Renal cortical epithelial cell (primary cell): ENCODE measurements around the gene PROX2. TPM values are rescaled to one million over a fixed set of nuclear protein-coding genes. Genes with fewer than 3 reads are reported as not detected.

Source experiments
- DNase-seq: peaks from one replicate; pipeline ENCODE4 v3.0.0-alpha.2; 2011; ENCODE audit warnings: low read depth
- total RNA-seq: library from RNA; depleted of rRNA; stranded (reverse); fragments of >200 nt; gene quantifications from 2 replicates; pipeline ENCODE4 v1.2.3, GENCODE V29; 2014

PROX2 gene
- total RNA-seq, 1 donor from 2014 or later, result not detected

GRCh38 chr14:74909501-74909900 lies 33.6 kb upstream of the PROX2 start:
- no peak for DNase-seq

GRCh38 chr14:74908861-74909341 lies 33.0 kb upstream of the PROX2 start:
- DNase-seq, result no peak

GRCh38 chr14:74907744-74908143 lies 31.8 kb upstream of the PROX2 start:
- DNase-seq, result no peak

GRCh38 chr14:74906925-74907521 lies 31.1 kb upstream of the PROX2 start:
- no peak for DNase-seq

GRCh38 chr14:74905595-74906142 lies 29.7 kb upstream of the PROX2 start:
- DNase-seq, result no peak

- no peak for DNase-seq
Observed at GRCh38 chr14:74904635-74905503, 28.9 kb upstream of the PROX2 start.

GRCh38 chr14:74902941-74903705 lies 27.2 kb upstream of the PROX2 start:
- DNase-seq, result no peak

GRCh38 chr14:74898694-74899093 lies 22.7 kb upstream of the PROX2 start:
- no peak for DNase-seq

GRCh38 chr14:74898083-74898482 lies 22.1 kb upstream of the PROX2 start:
- DNase-seq, result no peak

- DNase-seq, result no peak
Observed at GRCh38 chr14:74897642-74898041, 21.7 kb upstream of the PROX2 start.

GRCh38 chr14:74896400-74896799 lies 20.5 kb upstream of the PROX2 start:
- no peak for DNase-seq

GRCh38 chr14:74893614-74894091 lies 17.7 kb upstream of the PROX2 start:
- DNase-seq, result no peak

GRCh38 chr14:74892745-74893144 lies 16.8 kb upstream of the PROX2 start:
- no peak for DNase-seq

- DNase-seq, result peak; percentile 21
Observed at GRCh38 chr14:74891870-74892269, 15.9 kb upstream of the PROX2 start.

- no peak for DNase-seq
Observed at GRCh38 chr14:74890262-74890661, 14.3 kb upstream of the PROX2 start.

GRCh38 chr14:74888164-74889158 lies 12.5 kb upstream of the PROX2 start:
- DNase-seq, result peak; percentile 27

- DNase-seq, result peak; percentile 81
Observed at GRCh38 chr14:74886001-74886400, 10.1 kb upstream of the PROX2 start.

GRCh38 chr14:74882103-74882920 lies 6.4 kb upstream of the PROX2 start:
- DNase-seq, result peak; percentile 58

- DNase-seq, result peak; percentile 49
Observed at GRCh38 chr14:74881431-74882102, 5.6 kb upstream of the PROX2 start, which contains the start of gene DLST. Gene DLST, plus strand, starts transcription at chr14:74881916. Its CDS starts 38 bp downstream, at chr14:74881954.
